Activated naive CD8-positive, alpha-beta T cell (primary cell): ENCODE measurements around the gene GK.
"Not testable (repeated sequence)": the region's sequence is repeated elsewhere in the genome, so short reads cannot be mapped to it uniquely, and the experiment has no call there.

Source experiments
- H3K27ac Mint-ChIP-seq: one replicate; pipeline ENCODE4 v1.8.0; 2021; ENCODE audit warnings: mixed read lengths
- H3K27me3 Mint-ChIP-seq: one replicate; pipeline ENCODE4 v1.8.0; 2021; ENCODE audit warnings: mixed read lengths
- H3K36me3 Mint-ChIP-seq: one replicate; pipeline ENCODE4 v1.8.0; 2021; ENCODE audit warnings: mixed read lengths
- H3K4me1 Mint-ChIP-seq: one replicate; pipeline ENCODE4 v1.8.0; 2021; ENCODE audit warnings: low read depth, mixed read lengths
- H3K4me3 Mint-ChIP-seq: one replicate; pipeline ENCODE4 v1.8.0; 2021; ENCODE audit warnings: mild to moderate bottlenecking, mixed read lengths
- H3K9me3 Mint-ChIP-seq: one replicate; pipeline ENCODE4 v1.8.0; 2021; ENCODE audit warnings: low read depth, mixed read lengths

GK gene

GRCh38 chrX:30653415-30654131, at the start of gene GK:
TSS of gene GK (plus strand) at chrX:30653423. CDS start at chrX:30653538, 115 bp downstream.
- Mint-ChIP-seq H3K4me1 (peaks cover 49% of the 10 kb centered on the region), H3K36me3 (no peaks in the 10 kb centered on the region), H3K9me3 (no peaks in the 10 kb centered on the region), H3K4me3 (peak within 1 kb of the TSS; percentile 89), H3K27ac (peak within 1 kb of the TSS; percentile 90), H3K27me3 (no peaks in the 10 kb centered on the region)

GRCh38 chrX:30607155-30607554, 46.1 kb upstream of the GK start:
- no peak overlapping the region for H3K27ac Mint-ChIP-seq
- H3K36me3 Mint-ChIP-seq, result no peaks in the 10 kb centered on the region
- H3K9me3 Mint-ChIP-seq, result no peaks in the 10 kb centered on the region
- no peaks in the 10 kb centered on the region for H3K27me3 Mint-ChIP-seq
- H3K4me1 Mint-ChIP-seq, result no peaks in the 10 kb centered on the region
- no peak overlapping the region for H3K4me3 Mint-ChIP-seq

GRCh38 chrX:30610026-30610425, 43.2 kb upstream of the GK start:
- H3K9me3 Mint-ChIP-seq, result no peaks in the 10 kb centered on the region
- no peaks in the 10 kb centered on the region for H3K4me1 Mint-ChIP-seq
- no peaks in the 10 kb centered on the region for H3K27me3 Mint-ChIP-seq
- no peak overlapping the region for H3K4me3 Mint-ChIP-seq
- H3K27ac Mint-ChIP-seq, result no peak overlapping the region
- no peaks in the 10 kb centered on the region for H3K36me3 Mint-ChIP-seq

GRCh38 chrX:30612250-30612655, 41.0 kb upstream of the GK start:
- no peak overlapping the region for H3K4me3 Mint-ChIP-seq
- H3K27me3 Mint-ChIP-seq, result no peaks in the 10 kb centered on the region
- H3K27ac Mint-ChIP-seq, result no peak overlapping the region
- no peaks in the 10 kb centered on the region for H3K9me3 Mint-ChIP-seq
- H3K36me3 Mint-ChIP-seq, result no peaks in the 10 kb centered on the region
- no peaks in the 10 kb centered on the region for H3K4me1 Mint-ChIP-seq

- no peaks in the 10 kb centered on the region for H3K27me3 Mint-ChIP-seq
- no peaks in the 10 kb centered on the region for H3K36me3 Mint-ChIP-seq
- no peak overlapping the region for H3K4me3 Mint-ChIP-seq
- no peaks in the 10 kb centered on the region for H3K9me3 Mint-ChIP-seq
- no peak overlapping the region for H3K27ac Mint-ChIP-seq
- no peaks in the 10 kb centered on the region for H3K4me1 Mint-ChIP-seq
Measured at GRCh38 chrX:30613721-30614120, 39.5 kb upstream of the GK start.

GRCh38 chrX:30615229-30615628, 38.0 kb upstream of the GK start:
- Mint-ChIP-seq H3K27me3 (no peaks in the 10 kb centered on the region), H3K27ac (no peak overlapping the region), H3K4me3 (no peak overlapping the region), H3K4me1 (no peaks in the 10 kb centered on the region), H3K36me3 (no peaks in the 10 kb centered on the region), H3K9me3 (no peaks in the 10 kb centered on the region)

- Mint-ChIP-seq H3K27ac (no peak overlapping the region), H3K4me1 (no peaks in the 10 kb centered on the region), H3K27me3 (no peaks in the 10 kb centered on the region)
Measured at GRCh38 chrX:30618160-30618765, 35.0 kb upstream of the GK start.

GRCh38 chrX:30620125-30620524, 33.1 kb upstream of the GK start:
- H3K36me3 Mint-ChIP-seq, result peaks cover 4% of the 10 kb centered on the region
- H3K27me3 Mint-ChIP-seq, result no peaks in the 10 kb centered on the region
- H3K27ac Mint-ChIP-seq, result no peak overlapping the region

More at GRCh38 chrX:30618160-30618765, 35.0 kb upstream of the GK start:
- Mint-ChIP-seq H3K4me3 (no peak overlapping the region), H3K36me3 (peaks cover 4% of the 10 kb centered on the region), H3K9me3 (peaks cover 2% of the 10 kb centered on the region)

GRCh38 chrX:30620980-30621618, 32.1 kb upstream of the GK start:
- H3K36me3 Mint-ChIP-seq, result peaks cover 4% of the 10 kb centered on the region
- no peaks in the 10 kb centered on the region for H3K27me3 Mint-ChIP-seq
- H3K4me3 Mint-ChIP-seq, result no peak overlapping the region
- no peaks in the 10 kb centered on the region for H3K4me1 Mint-ChIP-seq
- H3K27ac Mint-ChIP-seq, result no peak overlapping the region
- peaks cover 5% of the 10 kb centered on the region for H3K9me3 Mint-ChIP-seq

More at GRCh38 chrX:30620125-30620524, 33.1 kb upstream of the GK start:
- peaks cover 5% of the 10 kb centered on the region for H3K9me3 Mint-ChIP-seq
- no peaks in the 10 kb centered on the region for H3K4me1 Mint-ChIP-seq
- H3K4me3 Mint-ChIP-seq, result no peak overlapping the region

- peaks cover 4% of the 10 kb centered on the region for H3K36me3 Mint-ChIP-seq
- H3K4me3 Mint-ChIP-seq, result no peak overlapping the region
- no peaks in the 10 kb centered on the region for H3K27me3 Mint-ChIP-seq
- no peaks in the 10 kb centered on the region for H3K4me1 Mint-ChIP-seq
- H3K9me3 Mint-ChIP-seq, result peaks cover 5% of the 10 kb centered on the region
- no peak overlapping the region for H3K27ac Mint-ChIP-seq
Measured at GRCh38 chrX:30622361-30622760, 30.9 kb upstream of the GK start.

GRCh38 chrX:30626402-30626801, 26.8 kb upstream of the GK start:
- no peaks in the 10 kb centered on the region for H3K27me3 Mint-ChIP-seq
- peaks cover 5% of the 10 kb centered on the region for H3K9me3 Mint-ChIP-seq
- no peak overlapping the region for H3K27ac Mint-ChIP-seq
- no peak overlapping the region for H3K4me3 Mint-ChIP-seq
- H3K4me1 Mint-ChIP-seq, result no peaks in the 10 kb centered on the region
- H3K36me3 Mint-ChIP-seq, result no peaks in the 10 kb centered on the region

GRCh38 chrX:30627818-30628652, 25.2 kb upstream of the GK start:
- no peaks in the 10 kb centered on the region for H3K27me3 Mint-ChIP-seq
- H3K4me3 Mint-ChIP-seq, result no peak overlapping the region
- peaks cover 5% of the 10 kb centered on the region for H3K9me3 Mint-ChIP-seq
- no peaks in the 10 kb centered on the region for H3K36me3 Mint-ChIP-seq
- H3K4me1 Mint-ChIP-seq, result no peaks in the 10 kb centered on the region
- no peak overlapping the region for H3K27ac Mint-ChIP-seq

- not testable (repeated sequence) for H3K4me1 Mint-ChIP-seq, H3K4me3 Mint-ChIP-seq, H3K27ac Mint-ChIP-seq, H3K9me3 Mint-ChIP-seq, H3K27me3 Mint-ChIP-seq, H3K36me3 Mint-ChIP-seq
Measured at GRCh38 chrX:30634070-30634469, 19.2 kb upstream of the GK start.

GRCh38 chrX:30635630-30636029, 17.6 kb upstream of the GK start:
- Mint-ChIP-seq H3K27me3 (no peaks in the 10 kb centered on the region), H3K9me3 (no peaks in the 10 kb centered on the region), H3K27ac (no peak overlapping the region), H3K4me1 (no peaks in the 10 kb centered on the region), H3K36me3 (no peaks in the 10 kb centered on the region), H3K4me3 (no peak overlapping the region)
